Tibial nerve (tissue), 4 donors: Measurements from ENCODE around the gene CAMTA1.

Experiments used
- EP300 ChIP-seq, 2 donors: sonication (generic); formaldehyde crosslinking; IDR thresholded peaks; one replicate each; pipeline ENCODE4 v1.6.1; 2017; ENCODE audit warnings: antibody characterized with exemption in 2 of 2, mild to moderate bottlenecking in 1 of 2
- POLR2A ChIP-seq, 2 donors: fragments of 450-650 bp; IDR thresholded peaks; one replicate each; pipeline ENCODE4 v1.6.1; 2017; ENCODE audit warnings: antibody characterized with exemption in 2 of 2, mild to moderate bottlenecking in 2 of 2, moderate library complexity in 2 of 2
- TF ChIP-seq, protein P1 (sequence below), 5 experiments: fragments of 200-600 bp in 3 of 5; fragments of 450-650 bp in 2 of 5; sonication (generic) in 3 of 5; IDR thresholded peaks; one replicate each; pipeline ENCODE4 v1.5.1; 2016 to 2019; ENCODE audit warnings: antibody characterized with exemption in 5 of 5, mild to moderate bottlenecking in 3 of 5, moderate library complexity in 2 of 5

DNA sequence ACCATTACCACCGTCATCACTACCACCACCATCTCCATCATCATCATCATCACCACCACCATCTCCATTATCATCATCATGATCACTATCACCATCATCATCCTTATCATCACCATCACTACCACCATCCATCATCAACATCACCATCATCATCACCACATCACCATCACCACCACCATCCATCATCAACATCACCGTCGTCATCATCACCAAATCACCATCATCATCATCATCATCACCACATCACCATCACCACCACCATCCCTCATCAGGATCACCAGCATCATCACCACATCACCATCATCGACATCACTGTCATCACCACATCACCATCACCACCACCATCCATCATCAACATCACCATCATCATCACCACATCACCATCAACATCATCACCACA, 782.8 kb downstream of the CAMTA1 start:
- TF ChIP-seq, protein P1, sequence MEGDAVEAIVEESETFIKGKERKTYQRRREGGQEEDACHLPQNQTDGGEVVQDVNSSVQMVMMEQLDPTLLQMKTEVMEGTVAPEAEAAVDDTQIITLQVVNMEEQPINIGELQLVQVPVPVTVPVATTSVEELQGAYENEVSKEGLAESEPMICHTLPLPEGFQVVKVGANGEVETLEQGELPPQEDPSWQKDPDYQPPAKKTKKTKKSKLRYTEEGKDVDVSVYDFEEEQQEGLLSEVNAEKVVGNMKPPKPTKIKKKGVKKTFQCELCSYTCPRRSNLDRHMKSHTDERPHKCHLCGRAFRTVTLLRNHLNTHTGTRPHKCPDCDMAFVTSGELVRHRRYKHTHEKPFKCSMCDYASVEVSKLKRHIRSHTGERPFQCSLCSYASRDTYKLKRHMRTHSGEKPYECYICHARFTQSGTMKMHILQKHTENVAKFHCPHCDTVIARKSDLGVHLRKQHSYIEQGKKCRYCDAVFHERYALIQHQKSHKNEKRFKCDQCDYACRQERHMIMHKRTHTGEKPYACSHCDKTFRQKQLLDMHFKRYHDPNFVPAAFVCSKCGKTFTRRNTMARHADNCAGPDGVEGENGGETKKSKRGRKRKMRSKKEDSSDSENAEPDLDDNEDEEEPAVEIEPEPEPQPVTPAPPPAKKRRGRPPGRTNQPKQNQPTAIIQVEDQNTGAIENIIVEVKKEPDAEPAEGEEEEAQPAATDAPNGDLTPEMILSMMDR (IDR thresholded peaks at IDR 0.05), result no peak
- TF ChIP-seq POLR2A (IDR thresholded peaks at IDR 0.05), result no peak
- TF ChIP-seq EP300 (IDR thresholded peaks at IDR 0.05), result no peak
